ENCODE results near the gene ITPR1. TPM values are rescaled to one million over a fixed set of nuclear protein-coding genes. Genes with fewer than 3 reads are reported as not detected.
"Not testable (repeated sequence)": the region's sequence is repeated elsewhere in the genome, so short reads cannot be mapped to it uniquely, and the experiment has no call there.

The ITPR1 gene
- total and polyA plus RNA-seq, 5 donors from 2014 or later: 6.9 to 97.5 (median 9.5) TPM

GRCh38 chr3:4597208-4597985, 104.2 kb downstream of the ITPR1 start:
- H3K4me1 Mint-ChIP-seq: peaks cover 12 to 32% (median 25%) of the 10 kb centered on the region in 4 donors

DNA sequence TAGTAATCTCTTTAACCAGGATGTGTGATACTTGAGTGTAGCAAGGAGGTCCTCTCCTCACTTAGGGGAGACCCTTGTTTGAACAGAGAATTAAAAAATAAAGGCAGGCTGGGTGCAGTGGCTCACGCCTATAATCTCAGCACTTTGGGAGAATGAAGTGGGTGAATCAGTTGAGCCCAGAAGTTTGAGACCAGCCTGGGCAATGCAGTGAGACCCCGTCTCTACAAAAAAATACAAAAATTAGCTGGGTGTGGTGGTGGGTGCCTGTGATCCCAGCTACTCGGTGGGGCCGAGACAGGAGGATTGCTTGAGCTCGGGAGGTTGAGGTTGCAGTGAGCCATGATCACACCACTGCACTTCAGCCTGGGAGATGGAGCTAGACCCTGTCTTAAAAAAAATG, 105.1 kb downstream of the ITPR1 start:
- Mint-ChIP-seq H3K9me3 (peaks cover 0 to 19% (median 1%) of the 10 kb centered on the region in 7 donors), H3K36me3 (peaks cover 10% of the 10 kb centered on the region), H3K4me1 (peaks cover 12 to 29% (median 22%) of the 10 kb centered on the region in 4 donors)
- H3K4me3 Mint-ChIP-seq; H3K36me3 ChIP-seq (ENCODE audit: control insufficient read depth, insufficient read depth, low read length); ATAC-seq (ENCODE audit: low read depth in 2 of 2); H3K4me1 ChIP-seq (ENCODE audit: control insufficient read depth, insufficient read depth, low read length, poor library complexity, severe bottlenecking); H3K4me3 ChIP-seq (ENCODE audit: low read depth, low read length); H3K9me3 ChIP-seq (ENCODE audit: control insufficient read depth in 2 of 2, low read length in 2 of 2); H3K27me3 Mint-ChIP-seq; H3K27ac Mint-ChIP-seq; H3K27me3 ChIP-seq (ENCODE audit: control insufficient read depth, insufficient read depth, low read length); DNase-seq; H3K27ac ChIP-seq (ENCODE audit: insufficient read depth, low read length, poor library complexity, severe bottlenecking): not testable (repeated sequence)

More at GRCh38 chr3:4597208-4597985, 104.2 kb downstream of the ITPR1 start:
- no peaks in the 10 kb centered on the region for H3K4me1 ChIP-seq (ENCODE audit: control insufficient read depth, insufficient read depth, low read length, poor library complexity, severe bottlenecking)
- Mint-ChIP-seq H3K27me3 (no peaks in the 10 kb centered on the region), H3K4me3 (no peak overlapping the region), H3K36me3 (peaks cover 10% of the 10 kb centered on the region), H3K9me3 (peaks cover 0 to 19% (median 1%) of the 10 kb centered on the region in 7 donors), H3K27ac (peak overlapping the region in 2 of 3 donors; percentile 63 to 77)
- no peak overlapping the region for H3K27ac ChIP-seq (ENCODE audit: insufficient read depth, low read length, poor library complexity, severe bottlenecking)
- H3K4me3 ChIP-seq (ENCODE audit: low read depth, low read length): no peak overlapping the region
- no peaks in the 10 kb centered on the region for H3K27me3 ChIP-seq (ENCODE audit: control insufficient read depth, insufficient read depth, low read length)
- DNase-seq: no peak
- no peaks in the 10 kb centered on the region for H3K36me3 ChIP-seq (ENCODE audit: control insufficient read depth, insufficient read depth, low read length)
- peaks cover 0 to 5% of the 10 kb centered on the region in 2 experiments for H3K9me3 ChIP-seq (ENCODE audit: control insufficient read depth in 2 of 2, low read length in 2 of 2)
- no peak for ATAC-seq (ENCODE audit: low read depth in 2 of 2)

- ATAC-seq (ENCODE audit: low read depth in 2 of 2): no peak
- H3K4me3 ChIP-seq (ENCODE audit: low read depth, low read length): no peak overlapping the region
- H3K4me1 ChIP-seq (ENCODE audit: control insufficient read depth, insufficient read depth, low read length, poor library complexity, severe bottlenecking): no peaks in the 10 kb centered on the region
- peaks cover 0 to 5% of the 10 kb centered on the region in 2 experiments for H3K9me3 ChIP-seq (ENCODE audit: control insufficient read depth in 2 of 2, low read length in 2 of 2)
- Mint-ChIP-seq H3K36me3 (peaks cover 10% of the 10 kb centered on the region), H3K4me3 (no peak overlapping the region), H3K9me3 (peaks cover 0 to 19% (median 1%) of the 10 kb centered on the region in 7 donors), H3K27ac (no peak overlapping the region), H3K4me1 (peaks cover 12 to 27% (median 18%) of the 10 kb centered on the region in 4 donors), H3K27me3 (no peaks in the 10 kb centered on the region)
- H3K27ac ChIP-seq (ENCODE audit: insufficient read depth, low read length, poor library complexity, severe bottlenecking): no peak overlapping the region
- H3K27me3 ChIP-seq (ENCODE audit: control insufficient read depth, insufficient read depth, low read length): no peaks in the 10 kb centered on the region
- no peak for DNase-seq
- no peaks in the 10 kb centered on the region for H3K36me3 ChIP-seq (ENCODE audit: control insufficient read depth, insufficient read depth, low read length)
Observed at GRCh38 chr3:4599612-4600011, 106.5 kb downstream of the ITPR1 start.

DNA sequence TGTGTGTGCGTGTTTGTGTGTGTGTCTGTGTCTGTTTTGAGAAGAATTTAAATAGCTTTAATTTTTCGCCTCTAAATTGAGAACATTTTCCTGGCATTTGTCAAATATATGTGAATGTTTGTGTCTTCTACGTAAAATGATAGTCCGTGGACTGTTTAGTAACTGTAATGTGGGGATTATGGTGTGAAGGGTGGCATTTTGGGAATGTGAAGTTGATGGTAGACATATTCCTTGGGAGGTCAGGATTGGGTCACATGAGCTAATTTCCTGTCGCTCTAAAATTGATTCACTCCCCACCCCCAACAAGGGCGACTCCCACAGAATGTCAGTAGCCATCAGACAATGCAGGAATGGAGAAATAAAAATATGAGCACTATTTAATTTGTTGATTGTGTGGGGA, 107.3 kb downstream of the ITPR1 start:
- H3K4me1 Mint-ChIP-seq: peaks cover 12 to 26% (median 19%) of the 10 kb centered on the region in 4 donors
- H3K27me3 Mint-ChIP-seq: no peaks in the 10 kb centered on the region

GRCh38 chr3:4601892-4602291, 108.7 kb downstream of the ITPR1 start:
- H3K27ac ChIP-seq (ENCODE audit: insufficient read depth, low read length, poor library complexity, severe bottlenecking): no peak overlapping the region
- ATAC-seq (ENCODE audit: low read depth in 2 of 2): no peak
- peaks cover 11 to 28% (median 17%) of the 10 kb centered on the region in 4 donors for H3K4me1 Mint-ChIP-seq
- H3K27me3 Mint-ChIP-seq: no peaks in the 10 kb centered on the region
- no peak overlapping the region for H3K27ac Mint-ChIP-seq
- H3K36me3 Mint-ChIP-seq: peaks cover 10% of the 10 kb centered on the region
- H3K9me3 ChIP-seq (ENCODE audit: control insufficient read depth in 2 of 2, low read length in 2 of 2): peaks cover 0 to 5% of the 10 kb centered on the region in 2 experiments
- no peaks in the 10 kb centered on the region for H3K4me1 ChIP-seq (ENCODE audit: control insufficient read depth, insufficient read depth, low read length, poor library complexity, severe bottlenecking)
- no peak overlapping the region for H3K4me3 ChIP-seq (ENCODE audit: low read depth, low read length)
- H3K4me3 Mint-ChIP-seq: no peak overlapping the region
- H3K27me3 ChIP-seq (ENCODE audit: control insufficient read depth, insufficient read depth, low read length): no peaks in the 10 kb centered on the region
- no peaks in the 10 kb centered on the region for H3K36me3 ChIP-seq (ENCODE audit: control insufficient read depth, insufficient read depth, low read length)
- DNase-seq: no peak
- peaks cover 0 to 19% (median 1%) of the 10 kb centered on the region in 7 donors for H3K9me3 Mint-ChIP-seq

More for the DNA sequence above, 107.3 kb downstream of the ITPR1 start:
- Histone ChIP-seq H3K27ac (ENCODE audit: insufficient read depth, low read length, poor library complexity, severe bottlenecking) (no peak overlapping the region), H3K4me3 (ENCODE audit: low read depth, low read length) (no peak overlapping the region), H3K9me3 (ENCODE audit: control insufficient read depth in 2 of 2, low read length in 2 of 2) (peaks cover 0 to 5% of the 10 kb centered on the region in 2 experiments), H3K36me3 (ENCODE audit: control insufficient read depth, insufficient read depth, low read length) (no peaks in the 10 kb centered on the region), H3K4me1 (ENCODE audit: control insufficient read depth, insufficient read depth, low read length, poor library complexity, severe bottlenecking) (no peaks in the 10 kb centered on the region), H3K27me3 (ENCODE audit: control insufficient read depth, insufficient read depth, low read length) (no peaks in the 10 kb centered on the region)
- peaks cover 10% of the 10 kb centered on the region for H3K36me3 Mint-ChIP-seq
- no peak for DNase-seq
- no peak for ATAC-seq (ENCODE audit: low read depth in 2 of 2)
- peak overlapping the region in 1 of 3 donors; percentile 13 for H3K27ac Mint-ChIP-seq
- peaks cover 0 to 19% (median 1%) of the 10 kb centered on the region in 7 donors for H3K9me3 Mint-ChIP-seq
- H3K4me3 Mint-ChIP-seq: no peak overlapping the region

- peaks cover 0 to 5% of the 10 kb centered on the region in 2 experiments for H3K9me3 ChIP-seq (ENCODE audit: control insufficient read depth in 2 of 2, low read length in 2 of 2)
- H3K4me1 ChIP-seq (ENCODE audit: control insufficient read depth, insufficient read depth, low read length, poor library complexity, severe bottlenecking): no peaks in the 10 kb centered on the region
- no peak overlapping the region for H3K27ac ChIP-seq (ENCODE audit: insufficient read depth, low read length, poor library complexity, severe bottlenecking)
- Mint-ChIP-seq H3K27ac (peak overlapping the region in 1 of 3 donors; percentile 39), H3K4me3 (no peak overlapping the region), H3K36me3 (peaks cover 10% of the 10 kb centered on the region), H3K4me1 (peaks cover 5 to 26% (median 15%) of the 10 kb centered on the region in 4 donors), H3K9me3 (peaks cover 0 to 19% (median 1%) of the 10 kb centered on the region in 7 donors), H3K27me3 (no peaks in the 10 kb centered on the region)
- H3K36me3 ChIP-seq (ENCODE audit: control insufficient read depth, insufficient read depth, low read length): no peaks in the 10 kb centered on the region
- ATAC-seq (ENCODE audit: low read depth in 2 of 2) (no peak), DNase-seq (no peak)
- H3K27me3 ChIP-seq (ENCODE audit: control insufficient read depth, insufficient read depth, low read length): no peaks in the 10 kb centered on the region
- H3K4me3 ChIP-seq (ENCODE audit: low read depth, low read length): no peak overlapping the region
Observed at GRCh38 chr3:4604693-4605092, 111.5 kb downstream of the ITPR1 start.

- Histone ChIP-seq H3K4me1 (ENCODE audit: control insufficient read depth, insufficient read depth, low read length, poor library complexity, severe bottlenecking) (no peaks in the 10 kb centered on the region), H3K27ac (ENCODE audit: insufficient read depth, low read length, poor library complexity, severe bottlenecking) (no peak overlapping the region), H3K4me3 (ENCODE audit: low read depth, low read length) (no peak overlapping the region), H3K9me3 (ENCODE audit: control insufficient read depth in 2 of 2, low read length in 2 of 2) (no peaks in the 10 kb centered on the region), H3K27me3 (ENCODE audit: control insufficient read depth, insufficient read depth, low read length) (no peaks in the 10 kb centered on the region), H3K36me3 (ENCODE audit: control insufficient read depth, insufficient read depth, low read length) (no peaks in the 10 kb centered on the region)
- Mint-ChIP-seq H3K9me3 (peaks cover 0 to 2% (median 0%) of the 10 kb centered on the region in 7 donors), H3K36me3 (no peaks in the 10 kb centered on the region), H3K27me3 (no peaks in the 10 kb centered on the region), H3K4me3 (no peak overlapping the region), H3K4me1 (peaks cover under 1 to 28% (median 11%) of the 10 kb centered on the region in 4 donors), H3K27ac (no peak overlapping the region)
- no peak for ATAC-seq (ENCODE audit: low read depth in 2 of 2)
- no peak for DNase-seq
Observed at GRCh38 chr3:4606911-4607310, 113.8 kb downstream of the ITPR1 start.
